ENCODE data around the gene SLC5A6. TPM values are rescaled to one million over a fixed set of nuclear protein-coding genes. Genes with fewer than 3 reads are reported as not detected.

The SLC5A6 gene
- total RNA-seq, 2 experiments from 2014 or later, result 55.5 to 60.1 TPM

DNA sequence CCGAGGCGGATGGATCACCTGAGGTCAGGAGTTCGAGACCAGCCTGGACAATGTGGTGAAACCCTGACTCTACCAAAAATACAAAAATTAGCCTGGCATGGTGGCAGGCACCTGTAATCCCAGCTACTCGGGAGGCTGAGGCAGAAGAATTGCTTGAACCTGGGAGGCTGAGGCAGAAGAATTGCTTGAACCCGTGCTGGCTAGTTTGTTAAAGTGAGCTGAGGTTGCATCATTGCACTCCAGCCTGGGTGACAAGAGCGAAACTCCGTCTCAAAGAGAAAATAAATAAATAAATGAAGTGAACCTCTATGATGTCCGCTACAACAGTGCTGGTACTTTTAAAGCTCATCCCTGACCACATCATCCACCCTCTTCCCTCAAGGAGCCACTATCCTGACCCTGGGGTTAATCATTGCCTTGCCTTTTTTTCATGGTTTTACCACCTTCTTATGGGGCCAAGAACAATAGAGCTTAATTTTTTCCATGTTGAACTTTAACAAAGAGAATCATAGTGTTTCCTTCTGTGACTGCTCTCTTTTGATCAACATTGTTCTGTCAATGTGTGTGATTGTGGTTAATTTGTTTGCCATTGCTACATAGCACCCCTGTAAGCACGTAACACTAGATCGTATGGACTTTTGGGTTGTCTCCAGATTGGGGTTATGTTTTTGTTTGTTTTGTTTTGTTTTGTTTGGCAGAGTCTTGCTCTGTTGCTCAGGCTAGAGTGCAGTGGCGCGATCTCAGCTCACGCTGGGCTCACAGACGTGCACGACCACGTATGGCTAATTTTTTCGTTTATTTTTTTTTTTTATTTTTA is 17.3 kb downstream of the SLC5A6 start:
- no peak overlapping the region for H3K4me3 ChIP-seq (ENCODE audit: low read depth, low read length, poor library complexity, severe bottlenecking)
- DNase-seq (ENCODE audit: low spot score), result no peak
- peak overlapping the region; percentile 50; the same call in 1 of the 2 replicates for H2AFZ ChIP-seq (ENCODE audit: low read length)
- ChIA-PET CTCF (ENCODE audit: unreplicated experiment) (interaction anchor here (0.6 to 1.1 kb wide), 3 partner anchors 61 to 1213 kb away, joined by 3 to 7 read pairs (median 3); partner anchors contain the start of genes KIF3C and PREB), POLR2A (interaction anchor here (0.7 to 2.0 kb wide), 7 partner anchors 10 to 99 kb away, joined by 3 to 12 read pairs (median 3); no protein-coding TSS in a partner anchor)
- no peaks in the 10 kb centered on the region for H3K79me2 ChIP-seq (ENCODE audit: insufficient read depth, low read depth, low read length)
- peak overlapping the region; percentile 51; the same call in 1 of the 2 replicates for H3K4me2 ChIP-seq (ENCODE audit: low read length)
- H3K4me1 ChIP-seq (ENCODE audit: insufficient read depth, low read length, poor library complexity, severe bottlenecking), result peaks cover 74% of the 10 kb centered on the region
- no peaks in the 10 kb centered on the region for H3K9me3 ChIP-seq (ENCODE audit: low read length)
- H4K20me1 ChIP-seq (ENCODE audit: insufficient read depth, low read length), result no peaks in the 10 kb centered on the region
- TF ChIP-seq EZH2phosphoT487 (IDR thresholded peaks at IDR 0.05; ENCODE audit: borderline replicate concordance, low read depth, low read length) (no peak), CTCF (conservative IDR thresholded peaks at IDR 0.05; ENCODE audit: low read length) (no peak)
- intact Hi-C loops (cut with micrococcal nuclease; ENCODE audit: unreplicated experiment), result loop anchor here (5.0 kb wide), 2 partner anchors 98 to 142 kb away; partner anchors contain the start of gene AGBL5
- no peaks in the 10 kb centered on the region for H3K9me2 ChIP-seq (ENCODE audit: insufficient read depth, low read length)
- H3K27ac ChIP-seq (ENCODE audit: low read depth, low read length, poor library complexity, severe bottlenecking), result peak overlapping the region; percentile 85
- no TSS peak for BruUV-seq (replicated peaks)
- peaks cover 16% of the 10 kb centered on the region for H3K36me3 ChIP-seq (ENCODE audit: insufficient read depth, low read length)

DNA sequence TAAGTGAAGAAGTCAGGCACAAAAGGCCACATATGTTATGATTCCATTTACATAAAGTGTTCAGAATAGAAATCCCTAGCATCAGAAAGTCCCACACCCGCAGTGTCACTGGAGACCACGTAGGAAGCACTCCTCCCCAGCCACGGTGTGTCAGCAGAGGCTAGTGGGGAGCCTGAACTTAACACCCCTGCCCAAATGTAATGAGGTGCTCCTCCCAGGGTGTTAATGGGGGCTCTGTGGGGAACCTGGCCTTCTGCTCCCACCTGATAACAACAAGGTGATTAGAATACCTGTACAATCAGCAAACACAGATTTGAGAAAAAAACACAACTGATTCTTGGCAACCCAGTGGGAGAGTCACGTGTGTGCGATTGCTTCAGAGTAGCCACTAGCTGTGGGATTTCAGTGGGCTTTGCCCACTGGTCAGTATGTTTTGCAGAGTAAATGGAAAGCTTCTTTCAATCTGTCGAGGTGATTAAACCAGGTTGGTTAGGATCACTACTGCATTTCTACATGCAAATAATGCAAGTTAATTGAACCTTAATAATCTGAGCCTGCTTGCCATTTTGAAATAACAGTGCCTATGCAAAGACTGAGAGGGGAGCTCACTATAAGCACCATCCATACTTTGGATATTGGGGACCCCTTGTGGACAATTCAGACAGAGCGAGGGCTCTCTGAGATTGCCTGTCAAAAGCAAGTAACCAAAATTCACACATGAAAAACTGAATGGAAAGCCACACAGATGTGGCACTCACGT is 20.8 kb downstream of the SLC5A6 start:
- POLR2A ChIA-PET, result interaction anchor here (1.1 to 1.4 kb wide), 4 partner anchors 22 to 102 kb away, joined by 5 to 9 read pairs (median 7); partner anchors contain the start of gene PREB
- peak overlapping the region; percentile 32 for H3K27ac ChIP-seq (ENCODE audit: low read depth, low read length, poor library complexity, severe bottlenecking)
- H3K9me3 ChIP-seq (ENCODE audit: low read length), result no peaks in the 10 kb centered on the region
- no peaks in the 10 kb centered on the region for H3K79me2 ChIP-seq (ENCODE audit: insufficient read depth, low read depth, low read length)
- H3K36me3 ChIP-seq (ENCODE audit: insufficient read depth, low read length), result no peaks in the 10 kb centered on the region
- H3K4me3 ChIP-seq (ENCODE audit: low read depth, low read length, poor library complexity, severe bottlenecking), result no peak overlapping the region
- no peaks in the 10 kb centered on the region for H3K9me2 ChIP-seq (ENCODE audit: insufficient read depth, low read length)
- H4K20me1 ChIP-seq (ENCODE audit: insufficient read depth, low read length), result no peaks in the 10 kb centered on the region
- CTCF ChIA-PET (ENCODE audit: unreplicated experiment), result interaction anchor here (1.1 to 1.4 kb wide), 3 partner anchors 11 to 58 kb away, joined by 3 to 18 read pairs (median 4); no protein-coding TSS in a partner anchor
- peak overlapping the region; percentile 11; the same call in 1 of the 2 replicates for H3K4me2 ChIP-seq (ENCODE audit: low read length)
- TF ChIP-seq CTCF (conservative IDR thresholded peaks at IDR 0.05; ENCODE audit: low read length) (peak; percentile 97), EZH2phosphoT487 (IDR thresholded peaks at IDR 0.05; ENCODE audit: borderline replicate concordance, low read depth, low read length) (no peak)
- no TSS peak for BruUV-seq (replicated peaks)
- intact Hi-C loops (cut with micrococcal nuclease; ENCODE audit: unreplicated experiment), result loop anchor here (1.0 to 5.0 kb wide), 5 partner anchors 21 to 139 kb away; partner anchors contain the start of genes AGBL5 and PREB
- H3K4me1 ChIP-seq (ENCODE audit: insufficient read depth, low read length, poor library complexity, severe bottlenecking), result peaks cover 56% of the 10 kb centered on the region
- H2AFZ ChIP-seq (ENCODE audit: low read length), result peak overlapping the region; percentile 71
- peak; percentile 89 for DNase-seq (ENCODE audit: low spot score)
